Loucy (cell line): ENCODE results near the gene KDM6A.

Experiments
- H2AFZ ChIP-seq: fragments of 200-600 bp; sonication (generic); 2 replicates; pipeline ENCODE4 v1.6.0; 2016; ENCODE audit warnings: antibody characterized with exemption, mild to moderate bottlenecking, low read length, moderate library complexity
- H3F3A ChIP-seq: fragments of 200-600 bp; 2 replicates; pipeline ENCODE4 v1.6.0; 2016; ENCODE audit warnings: antibody characterized with exemption, low read depth, mild to moderate bottlenecking
- H3K27me3 ChIP-seq: fragments of 200-600 bp; sonication (generic); 2 replicates; pipeline ENCODE4 v1.6.1; 2014; ENCODE audit warnings: low read length, mild to moderate bottlenecking; ENCODE audit not compliant: insufficient read depth, poor library complexity, severe bottlenecking
- H3K36me3 ChIP-seq: fragments of 200-600 bp; sonication (generic); 2 replicates; pipeline ENCODE4 v1.6.1; 2016; ENCODE audit warnings: low read length; ENCODE audit not compliant: insufficient read depth
- H3K4me1 ChIP-seq: fragments of 200-600 bp; sonication (generic); 2 replicates; pipeline ENCODE4 v1.5.1; 2014; ENCODE audit warnings: low read length, mild to moderate bottlenecking; ENCODE audit not compliant: insufficient read depth, poor library complexity, severe bottlenecking
- H3K4me2 ChIP-seq: fragments of 200-600 bp; sonication (generic); 2 replicates; pipeline ENCODE4 v1.6.0; 2014; ENCODE audit warnings: antibody characterized with exemption, low read length, low read depth, mild to moderate bottlenecking; ENCODE audit not compliant: poor library complexity, severe bottlenecking
- H3K4me3 ChIP-seq: fragments of 200-600 bp; sonication (generic); 2 replicates; pipeline ENCODE4 v1.5.1; 2014; ENCODE audit warnings: low read length, mild to moderate bottlenecking, mixed read lengths; ENCODE audit not compliant: poor library complexity, severe bottlenecking
- H3K79me2 ChIP-seq: fragments of 200-600 bp; sonication (generic); 2 replicates; pipeline ENCODE4 v1.6.1; 2014; ENCODE audit warnings: low read length; ENCODE audit not compliant: insufficient read depth
- H3K9ac ChIP-seq: fragments of 200-600 bp; sonication (generic); 2 replicates; pipeline ENCODE4 v1.6.0; 2014; ENCODE audit warnings: mild to moderate bottlenecking, low read depth, low read length, moderate library complexity; ENCODE audit not compliant: poor library complexity, severe bottlenecking
- H3K9me2 ChIP-seq: fragments of 200-600 bp; sonication (generic); replicated peaks from 2 replicates; pipeline ENCODE4 v1.6.1; 2016; ENCODE audit warnings: low read depth, low read length, mixed read lengths
- H3K9me3 ChIP-seq: fragments of 200-600 bp; sonication (generic); 2 replicates; pipeline ENCODE4 v1.6.1; 2014; ENCODE audit warnings: mild to moderate bottlenecking, antibody characterized with exemption, low read length, low read depth; ENCODE audit not compliant: insufficient read depth
- H4K20me1 ChIP-seq: fragments of 200-600 bp; sonication (generic); 2 replicates; pipeline ENCODE4 v1.6.0; 2014; ENCODE audit warnings: antibody characterized with exemption, low read length, mild to moderate bottlenecking; ENCODE audit not compliant: insufficient read depth, poor library complexity, severe bottlenecking
- EZH2phosphoT487 ChIP-seq: fragments of 200-600 bp; IDR thresholded peaks from 2 replicates; pipeline ENCODE4 v1.6.1; 2018; ENCODE audit warnings: antibody characterized with exemption, mild to moderate bottlenecking, moderate library complexity, borderline replicate concordance
- TF ChIP-seq, protein P1 (sequence below): fragments of 200-600 bp; sonication (generic); conservative IDR thresholded peaks from 2 replicates; pipeline ENCODE4 v1.5.1; 2014; ENCODE audit warnings: mild to moderate bottlenecking, antibody characterized with exemption, low read length

KDM6A gene

DNA sequence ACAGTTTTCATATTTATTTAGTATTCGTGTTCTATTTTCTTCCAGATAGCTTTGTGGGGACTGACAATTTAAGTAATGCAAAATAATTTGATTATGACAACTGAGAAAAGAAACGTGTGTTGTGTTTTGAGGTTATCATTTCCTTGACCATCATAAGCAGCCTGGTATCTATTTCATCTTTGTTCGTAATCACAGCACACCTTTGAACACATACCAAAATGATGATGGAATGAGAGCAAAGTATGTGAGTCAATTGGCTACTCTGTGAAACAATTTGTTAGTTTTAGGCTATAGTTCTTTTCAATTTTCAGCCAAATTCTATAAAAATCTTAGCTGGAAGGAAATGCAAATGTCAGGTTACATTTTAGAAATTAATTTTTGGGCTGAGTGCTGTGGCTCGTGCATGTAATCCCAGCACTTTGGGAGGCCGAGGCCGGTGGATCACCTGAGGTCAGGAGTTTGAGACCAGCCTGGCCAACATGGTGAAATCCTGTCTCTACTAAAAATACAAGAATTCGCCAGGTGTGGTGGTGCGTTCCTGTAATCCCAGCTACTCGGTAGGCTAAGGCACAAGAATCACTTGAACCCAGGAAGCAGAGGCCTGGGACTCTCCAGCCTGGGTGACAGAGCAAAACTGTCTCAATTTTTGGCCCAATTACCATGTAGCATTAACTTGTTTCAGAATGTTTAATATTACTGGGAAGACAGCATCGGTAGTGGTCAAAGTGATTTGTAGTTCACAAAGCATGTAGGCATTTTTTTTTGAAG lies 30.3 kb upstream of the KDM6A start:
- no peaks in the 10 kb centered on the region for H4K20me1 ChIP-seq
- H3K9me2 ChIP-seq: no peaks in the 10 kb centered on the region
- no peak overlapping the region for H3K9ac ChIP-seq
- no peaks in the 10 kb centered on the region for H3K4me1 ChIP-seq
- no peaks in the 10 kb centered on the region for H3K79me2 ChIP-seq
- no peaks in the 10 kb centered on the region for H3F3A ChIP-seq
- no peaks in the 10 kb centered on the region for H3K27me3 ChIP-seq
- no peaks in the 10 kb centered on the region for H3K9me3 ChIP-seq
- no peak overlapping the region for H3K4me3 ChIP-seq
- H3K36me3 ChIP-seq: no peaks in the 10 kb centered on the region
- TF ChIP-seq EZH2phosphoT487: no peak
- TF ChIP-seq, protein P1, sequence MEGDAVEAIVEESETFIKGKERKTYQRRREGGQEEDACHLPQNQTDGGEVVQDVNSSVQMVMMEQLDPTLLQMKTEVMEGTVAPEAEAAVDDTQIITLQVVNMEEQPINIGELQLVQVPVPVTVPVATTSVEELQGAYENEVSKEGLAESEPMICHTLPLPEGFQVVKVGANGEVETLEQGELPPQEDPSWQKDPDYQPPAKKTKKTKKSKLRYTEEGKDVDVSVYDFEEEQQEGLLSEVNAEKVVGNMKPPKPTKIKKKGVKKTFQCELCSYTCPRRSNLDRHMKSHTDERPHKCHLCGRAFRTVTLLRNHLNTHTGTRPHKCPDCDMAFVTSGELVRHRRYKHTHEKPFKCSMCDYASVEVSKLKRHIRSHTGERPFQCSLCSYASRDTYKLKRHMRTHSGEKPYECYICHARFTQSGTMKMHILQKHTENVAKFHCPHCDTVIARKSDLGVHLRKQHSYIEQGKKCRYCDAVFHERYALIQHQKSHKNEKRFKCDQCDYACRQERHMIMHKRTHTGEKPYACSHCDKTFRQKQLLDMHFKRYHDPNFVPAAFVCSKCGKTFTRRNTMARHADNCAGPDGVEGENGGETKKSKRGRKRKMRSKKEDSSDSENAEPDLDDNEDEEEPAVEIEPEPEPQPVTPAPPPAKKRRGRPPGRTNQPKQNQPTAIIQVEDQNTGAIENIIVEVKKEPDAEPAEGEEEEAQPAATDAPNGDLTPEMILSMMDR: no peak
- H3K4me2 ChIP-seq: no peak overlapping the region
- H2AFZ ChIP-seq: no peak overlapping the region

DNA sequence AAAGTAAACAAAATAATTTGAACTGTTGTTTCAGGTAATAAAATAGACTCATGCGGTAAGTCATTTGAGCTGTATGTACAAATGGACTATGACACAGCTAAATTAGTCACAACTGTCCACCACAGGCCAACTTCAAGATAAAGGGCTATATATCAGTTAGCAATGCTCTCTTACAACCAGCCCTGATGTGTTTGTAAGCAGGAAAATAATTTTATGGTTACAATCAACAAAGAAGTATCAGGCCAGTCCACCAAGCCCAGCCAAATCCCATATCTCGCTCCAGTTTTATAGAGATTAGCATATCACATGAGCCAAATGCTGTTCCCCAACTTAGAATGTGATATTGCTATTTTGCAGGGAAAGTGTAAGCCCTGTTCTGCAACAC lies 29.7 kb upstream of the KDM6A start:
- no peaks in the 10 kb centered on the region for H3K9me2 ChIP-seq
- H3K9ac ChIP-seq: no peak overlapping the region
- H3K36me3 ChIP-seq: no peaks in the 10 kb centered on the region
- no peaks in the 10 kb centered on the region for H3K79me2 ChIP-seq
- H3K9me3 ChIP-seq: no peaks in the 10 kb centered on the region
- H4K20me1 ChIP-seq: no peaks in the 10 kb centered on the region
- H2AFZ ChIP-seq: no peak overlapping the region
- no peak overlapping the region for H3K4me3 ChIP-seq
- H3K4me2 ChIP-seq: no peak overlapping the region
- no peak for TF ChIP-seq EZH2phosphoT487
- TF ChIP-seq, protein P1: no peak
- H3K4me1 ChIP-seq: no peaks in the 10 kb centered on the region
- no peaks in the 10 kb centered on the region for H3K27me3 ChIP-seq
- H3F3A ChIP-seq: no peaks in the 10 kb centered on the region

DNA sequence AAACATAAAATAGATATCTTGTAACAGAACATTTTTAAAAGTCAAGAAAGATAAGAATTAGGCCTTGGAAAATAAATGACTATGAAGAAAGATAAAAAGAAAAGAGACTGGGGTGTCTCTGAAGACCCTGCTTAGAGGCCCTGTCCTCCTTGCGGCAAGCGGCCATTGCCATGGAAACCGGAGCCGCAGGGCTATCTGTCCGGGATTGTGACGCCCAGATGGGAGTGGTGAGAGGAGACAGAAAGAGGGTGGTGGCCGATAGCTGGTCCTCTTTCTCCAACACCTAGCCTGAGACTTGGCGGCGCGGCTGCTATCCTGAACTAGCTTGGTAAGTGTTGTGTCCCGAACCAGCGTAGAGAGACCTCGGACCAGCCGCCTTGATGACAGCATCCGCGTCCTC lies 29.2 kb upstream of the KDM6A start, which contains the start of gene DUSP21:
Gene DUSP21, plus strand, starts transcription at position 269 of the 400 bp plus-strand sequence. Its CDS starts 112 bp downstream, at position 381.
- H3K27me3 ChIP-seq: no peaks in the 10 kb centered on the region
- H3K36me3 ChIP-seq: no peaks in the 10 kb centered on the region
- TF ChIP-seq, protein P1: no peak
- no peak for TF ChIP-seq EZH2phosphoT487
- H4K20me1 ChIP-seq: no peaks in the 10 kb centered on the region
- no peaks in the 10 kb centered on the region for H3K79me2 ChIP-seq
- H3K4me3 ChIP-seq: no peak within 1 kb of the TSS
- H3K9me3 ChIP-seq: no peaks in the 10 kb centered on the region
- no peak within 1 kb of the TSS for H2AFZ ChIP-seq
- H3K4me1 ChIP-seq: no peaks in the 10 kb centered on the region
- H3K9ac ChIP-seq: no peak within 1 kb of the TSS
- H3K9me2 ChIP-seq: no peaks in the 10 kb centered on the region
- no peak within 1 kb of the TSS for H3K4me2 ChIP-seq
- H3F3A ChIP-seq: no peaks in the 10 kb centered on the region
